IPS-NIHi7 (cell line): ENCODE results near the gene CLEC10A.
"Not testable (repeated sequence)": the region's sequence is repeated elsewhere in the genome, so short reads cannot be mapped to it uniquely, and the experiment has no call there.

Experiments
- DNase-seq: peaks from one replicate; pipeline ENCODE4 v3.0.0; 2012; ENCODE audit warnings: mixed read lengths; ENCODE audit errors: extremely low spot score

The CLEC10A gene

GRCh38 chr17:7072406-7072805 lies 7.6 kb downstream of the CLEC10A start:
- no peak for DNase-seq

GRCh38 chr17:7070712-7071111 lies 9.3 kb downstream of the CLEC10A start:
- DNase-seq = no peak

GRCh38 chr17:7068268-7068667 lies 11.8 kb downstream of the CLEC10A start:
- no peak for DNase-seq

- no peak for DNase-seq
Observed at GRCh38 chr17:7067198-7067597, 12.9 kb downstream of the CLEC10A start.

- no peak for DNase-seq
Observed at GRCh38 chr17:7064261-7064660, 15.8 kb downstream of the CLEC10A start.

- no peak for DNase-seq
Observed at GRCh38 chr17:7063518-7064094, 16.4 kb downstream of the CLEC10A start.

- no peak for DNase-seq
Observed at GRCh38 chr17:7060165-7060891, 19.7 kb downstream of the CLEC10A start.

GRCh38 chr17:7058831-7059447 lies 21.1 kb downstream of the CLEC10A start:
- DNase-seq = no peak

GRCh38 chr17:7056386-7056785 lies 23.7 kb downstream of the CLEC10A start:
- no peak for DNase-seq

- DNase-seq = not testable (repeated sequence)
Observed at GRCh38 chr17:7050583-7050982, 29.5 kb downstream of the CLEC10A start.

- no peak for DNase-seq
Observed at GRCh38 chr17:7048968-7049367, 31.1 kb downstream of the CLEC10A start.

- DNase-seq = no peak
Observed at GRCh38 chr17:7047566-7047965, 32.5 kb downstream of the CLEC10A start.

GRCh38 chr17:7046725-7047397 lies 33.2 kb downstream of the CLEC10A start:
- not testable (repeated sequence) for DNase-seq

- peak; percentile 48 for DNase-seq
Observed at GRCh38 chr17:7046127-7046724, 33.8 kb downstream of the CLEC10A start.

GRCh38 chr17:7045492-7046126 lies 34.4 kb downstream of the CLEC10A start:
- DNase-seq = no peak

- no peak for DNase-seq
Observed at GRCh38 chr17:7043497-7044198, 36.4 kb downstream of the CLEC10A start, which contains the start of gene SLC16A11. TSS of gene SLC16A11 (minus strand) at chr17:7044092. CDS start at chr17:7043513, 579 bp downstream.

GRCh38 chr17:7043182-7043496 lies 36.9 kb downstream of the CLEC10A start:
- no peak for DNase-seq

GRCh38 chr17:7042501-7043181 lies 37.4 kb downstream of the CLEC10A start:
- DNase-seq = peak; percentile 48

- DNase-seq = peak; percentile 56
Observed at GRCh38 chr17:7041607-7042500, 38.2 kb downstream of the CLEC10A start.
